ENCODE data around the gene TICRR. TPM values are rescaled to one million over a fixed set of nuclear protein-coding genes. Genes with fewer than 3 reads are reported as not detected.
A peak's percentile ranks its signal among the peaks of the same experiment; 100 is the strongest.
"Not testable (repeated sequence)": the region's sequence is repeated elsewhere in the genome, so short reads cannot be mapped to it uniquely, and the experiment has no call there.

Gene TICRR
- total RNA-seq, 1 experiment from 2014 or later: 37.4 TPM

GRCh38 chr15:89543389-89543788, 31.9 kb upstream of the TICRR start:
- DNase-seq (ENCODE audit: low spot score) (no peak), ATAC-seq (no peak)
- peaks cover 16% of the 10 kb centered on the region for H3K9me3 Mint-ChIP-seq
- TF ChIP-seq, protein P1, sequence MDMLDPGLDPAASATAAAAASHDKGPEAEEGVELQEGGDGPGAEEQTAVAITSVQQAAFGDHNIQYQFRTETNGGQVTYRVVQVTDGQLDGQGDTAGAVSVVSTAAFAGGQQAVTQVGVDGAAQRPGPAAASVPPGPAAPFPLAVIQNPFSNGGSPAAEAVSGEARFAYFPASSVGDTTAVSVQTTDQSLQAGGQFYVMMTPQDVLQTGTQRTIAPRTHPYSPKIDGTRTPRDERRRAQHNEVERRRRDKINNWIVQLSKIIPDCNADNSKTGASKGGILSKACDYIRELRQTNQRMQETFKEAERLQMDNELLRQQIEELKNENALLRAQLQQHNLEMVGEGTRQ (CRISPR knock-in tag; IDR thresholded peaks at IDR 0.05): peak; percentile 76
- no peak for TF ChIP-seq ZNF138 (CRISPR knock-in tag; conservative IDR thresholded peaks at IDR 0.05)
- no peak for TF ChIP-seq ATF1 (CRISPR knock-in tag; IDR thresholded peaks at IDR 0.05)
- TF ChIP-seq, protein P2, sequence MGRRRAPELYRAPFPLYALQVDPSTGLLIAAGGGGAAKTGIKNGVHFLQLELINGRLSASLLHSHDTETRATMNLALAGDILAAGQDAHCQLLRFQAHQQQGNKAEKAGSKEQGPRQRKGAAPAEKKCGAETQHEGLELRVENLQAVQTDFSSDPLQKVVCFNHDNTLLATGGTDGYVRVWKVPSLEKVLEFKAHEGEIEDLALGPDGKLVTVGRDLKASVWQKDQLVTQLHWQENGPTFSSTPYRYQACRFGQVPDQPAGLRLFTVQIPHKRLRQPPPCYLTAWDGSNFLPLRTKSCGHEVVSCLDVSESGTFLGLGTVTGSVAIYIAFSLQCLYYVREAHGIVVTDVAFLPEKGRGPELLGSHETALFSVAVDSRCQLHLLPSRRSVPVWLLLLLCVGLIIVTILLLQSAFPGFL (CRISPR knock-in tag; IDR thresholded peaks at IDR 0.05; ENCODE audit: borderline replicate concordance): no peak
- no peak for TF ChIP-seq FOXP1 (CRISPR knock-in tag; IDR thresholded peaks at IDR 0.05; ENCODE audit: borderline replicate concordance)
- peak; percentile 60; the same call in 1 of the 2 replicates for TF ChIP-seq USF1 (CRISPR knock-in tag; IDR thresholded peaks at IDR 0.05)
- no peak for TF ChIP-seq ZNF416 (CRISPR knock-in tag; IDR thresholded peaks at IDR 0.05)
- TF ChIP-seq MYBL2 (CRISPR knock-in tag; IDR thresholded peaks at IDR 0.05): no peak
- TF ChIP-seq FOXK1 (CRISPR knock-in tag; IDR thresholded peaks at IDR 0.05): no peak
- TF ChIP-seq NFYB (CRISPR knock-in tag; conservative IDR thresholded peaks at IDR 0.05; ENCODE audit: low read depth): peak; percentile 22; the same call in 1 of the 2 replicates
- TF ChIP-seq ARID4B (CRISPR knock-in tag; IDR thresholded peaks at IDR 0.05; ENCODE audit: borderline replicate concordance): no peak
- TF ChIP-seq ZNF317 (CRISPR knock-in tag; IDR thresholded peaks at IDR 0.05; ENCODE audit: borderline replicate concordance, low read depth): no peak
- TF ChIP-seq KAT7 (CRISPR knock-in tag; IDR thresholded peaks at IDR 0.05; ENCODE audit: borderline replicate concordance): no peak
- no peak for TF ChIP-seq ZBTB43 (CRISPR knock-in tag; IDR thresholded peaks at IDR 0.05)
- TF ChIP-seq TEAD1 (CRISPR knock-in tag; IDR thresholded peaks at IDR 0.05): no peak
- TF ChIP-seq E2F4 (CRISPR knock-in tag; IDR thresholded peaks at IDR 0.05; ENCODE audit: borderline replicate concordance, low read depth): no peak
- TF ChIP-seq, protein P3, sequence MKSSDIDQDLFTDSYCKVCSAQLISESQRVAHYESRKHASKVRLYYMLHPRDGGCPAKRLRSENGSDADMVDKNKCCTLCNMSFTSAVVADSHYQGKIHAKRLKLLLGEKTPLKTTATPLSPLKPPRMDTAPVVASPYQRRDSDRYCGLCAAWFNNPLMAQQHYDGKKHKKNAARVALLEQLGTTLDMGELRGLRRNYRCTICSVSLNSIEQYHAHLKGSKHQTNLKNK (CRISPR knock-in tag; IDR thresholded peaks at IDR 0.05): no peak
- no peak for TF ChIP-seq ZNF121 (CRISPR knock-in tag; IDR thresholded peaks at IDR 0.05)
- TF ChIP-seq SMAD4 (CRISPR knock-in tag; IDR thresholded peaks at IDR 0.05): no peak
- TF ChIP-seq, protein P4, sequence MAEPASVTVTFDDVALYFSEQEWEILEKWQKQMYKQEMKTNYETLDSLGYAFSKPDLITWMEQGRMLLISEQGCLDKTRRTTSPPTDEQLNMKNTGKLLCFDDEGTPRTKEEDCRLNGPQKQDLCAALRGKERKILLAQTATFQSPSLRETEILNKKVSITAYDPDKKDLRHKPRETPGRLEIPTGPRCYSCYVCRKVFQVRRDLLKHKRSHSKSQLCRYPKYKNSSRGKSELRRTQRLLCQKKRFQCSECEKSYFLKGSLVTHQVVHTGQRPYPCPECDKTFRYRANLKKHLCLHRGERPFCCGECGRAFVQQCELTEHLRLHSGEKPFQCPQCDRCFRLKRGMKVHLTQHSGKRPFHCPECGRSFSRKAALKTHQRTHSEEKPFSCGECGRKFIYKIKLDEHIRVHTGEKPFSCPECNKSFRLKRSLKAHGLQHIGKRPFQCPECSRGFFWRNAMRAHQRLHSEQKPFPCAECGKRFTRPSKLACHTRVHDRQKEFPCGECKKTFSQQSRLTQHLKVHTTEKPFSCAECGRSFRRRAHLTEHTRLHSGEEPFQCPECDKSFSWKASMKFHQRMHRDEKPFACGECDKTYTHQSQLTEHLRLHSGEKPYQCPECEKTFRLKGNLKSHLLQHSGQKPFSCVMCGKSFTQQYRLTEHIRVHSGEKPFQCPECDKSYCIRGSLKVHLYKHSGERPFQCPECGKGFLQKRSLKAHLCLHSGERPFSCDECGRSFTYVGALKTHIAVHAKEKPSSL (CRISPR knock-in tag; conservative IDR thresholded peaks at IDR 0.05): no peak
- H3K4me3 Mint-ChIP-seq: no peak overlapping the region
- no peak overlapping the region for H3K27ac Mint-ChIP-seq
- H3K4me1 Mint-ChIP-seq: no peaks in the 10 kb centered on the region
- H3K27me3 Mint-ChIP-seq (ENCODE audit: low read depth): peaks cover 17% of the 10 kb centered on the region
- ChIA-PET CTCF (interaction anchor here (1.1 kb wide), 1 partner anchor 51 kb away, joined by 5 read pairs; no protein-coding TSS in a partner anchor), POLR2A (no interaction called here)
- H3K36me3 Mint-ChIP-seq: no peaks in the 10 kb centered on the region

DNA sequence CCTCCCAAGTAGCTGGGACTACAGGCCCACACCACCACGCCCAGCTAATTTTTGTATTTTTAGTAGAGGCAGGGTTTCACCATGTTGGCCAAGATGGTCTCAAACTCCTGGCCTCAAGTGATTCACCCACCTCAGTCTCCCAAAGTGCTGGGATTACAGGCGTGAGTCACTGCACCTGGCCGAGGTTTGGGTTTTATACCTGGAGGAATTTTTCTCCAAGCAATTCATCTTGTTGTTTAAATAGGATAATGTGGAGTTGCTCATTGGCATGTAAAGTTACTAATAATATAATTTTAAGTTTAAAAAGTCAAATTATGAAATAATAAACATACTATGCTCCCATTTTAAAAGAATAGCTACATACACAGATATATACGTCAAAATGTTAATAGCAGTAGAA, 26.1 kb upstream of the TICRR start:
- peaks cover 19% of the 10 kb centered on the region for H3K9me3 Mint-ChIP-seq
- H3K27ac Mint-ChIP-seq; H3K36me3 Mint-ChIP-seq; H3K4me3 Mint-ChIP-seq; H3K4me1 Mint-ChIP-seq; POLR2A ChIA-PET; CTCF ChIA-PET; ATAC-seq; H3K27me3 Mint-ChIP-seq (ENCODE audit: low read depth); DNase-seq (ENCODE audit: low spot score): not testable (repeated sequence)

Measured in WTC11 (cell line).